GM12878 (cell line): ENCODE results near the gene CLUH. TPM values are rescaled to one million over a fixed set of nuclear protein-coding genes. Genes with fewer than 3 reads are reported as not detected.
A peak's percentile ranks its signal among the peaks of the same experiment; 100 is the strongest.

Experiments
- ATAC-seq: fragments of 200-7000 bp; cut with Tn5 transposase; 3 replicates; pipeline ENCODE4 v1.9.1; 2020; ENCODE audit warnings: mild to moderate bottlenecking, moderate library complexity
- BruUV-seq: library from RNA; stranded (reverse); fragments of 400-500 nt; replicated peaks from 2 replicates; lab custom pipeline; 2021; lab: Mats Ljungman, UMichigan
- CTCF ChIA-PET: fragments of 300-600 bp; sonication (Branson Sonifier 250); formaldehyde crosslinking; extraction: SDS; loops from one replicate; lab custom pipeline; 2021; ENCODE audit warnings: inconsistent platforms; lab: Yijun Ruan, JAX
- POLR2A ChIA-PET: fragments of 350-600 bp; formaldehyde crosslinking; extraction: SDS; loops from one replicate; lab custom pipeline; 2021; ENCODE audit warnings: inconsistent platforms; lab: Charles Lee
- RAD21 ChIA-PET: fragments of 300-600 bp; sonication (Branson Sonifier 250); formaldehyde crosslinking; loops from one replicate; lab custom pipeline; 2023; ENCODE audit warnings: antibody characterized with exemption; ENCODE audit not compliant: unreplicated experiment; lab: Charles Lee
- SMC1A ChIA-PET: fragments of 300-600 bp; sonication (Branson Sonifier 250); formaldehyde crosslinking; loops from one replicate; lab custom pipeline; 2023; ENCODE audit not compliant: unreplicated experiment, uncharacterized antibody; lab: Charles Lee
- DNase-seq: peaks from one replicate; pipeline ENCODE4 v3.0.0-alpha.2; 2011; ENCODE audit warnings: low read depth, low spot score
- FAIRE-seq: peaks from 3 replicates; lab custom pipeline; 2011; peaks lifted over from hg19 to GRCh38; lab: Jason Lieb, UNC
- H2AFZ ChIP-seq: 2 replicates; pipeline ENCODE4 v1.6.0; 2011; ENCODE audit warnings: low read depth, low read length, control low read depth; ENCODE audit not compliant: control insufficient read depth
- H3K27ac ChIP-seq: 2 replicates; pipeline ENCODE4 v1.5.1; 2011; ENCODE audit warnings: control low read depth; ENCODE audit not compliant: control insufficient read depth, insufficient read depth
- H3K27me3 ChIP-seq, 2 experiments: replicated peaks in 1 of 2; 2 replicates each; pipeline versions ENCODE4 v1.6.0 to v1.6.1; 2011; ENCODE audit warnings: low read length in 1 of 2; ENCODE audit not compliant: control insufficient read depth in 2 of 2, insufficient read depth in 2 of 2
- H3K36me3 ChIP-seq, 2 experiments: 2 replicates each; pipeline ENCODE4 v1.5.1; 2011; ENCODE audit warnings: low read length in 1 of 2; ENCODE audit not compliant: control insufficient read depth in 2 of 2, insufficient read depth in 2 of 2
- H3K4me1 ChIP-seq: 2 replicates; pipeline ENCODE4 v1.6.1; 2011; ENCODE audit warnings: mild to moderate bottlenecking, low read length, moderate library complexity, mixed read lengths; ENCODE audit not compliant: control insufficient read depth, insufficient read depth
- H3K4me2 ChIP-seq: 2 replicates; pipeline ENCODE4 v1.6.0; 2011; ENCODE audit warnings: control low read depth; ENCODE audit not compliant: control insufficient read depth, insufficient read depth
- H3K4me3 ChIP-seq: fragments of 200-600 bp; sonication (generic); 2 replicates; pipeline ENCODE4 v1.5.1; 2016
- H3K79me2 ChIP-seq: 2 replicates; pipeline ENCODE4 v1.6.0; 2011; ENCODE audit warnings: low read length; ENCODE audit not compliant: control insufficient read depth, insufficient read depth
- H3K9ac ChIP-seq: 2 replicates; pipeline ENCODE4 v1.8.0; 2011; ENCODE audit warnings: low read length, control low read depth, mixed read lengths; ENCODE audit not compliant: control insufficient read depth, insufficient read depth
- H3K9me3 ChIP-seq: replicated peaks from 3 replicates; pipeline ENCODE4 v1.5.1; 2011; ENCODE audit warnings: mild to moderate bottlenecking, low read length; ENCODE audit not compliant: control insufficient read depth, insufficient read depth
- H4K20me1 ChIP-seq: 2 replicates; pipeline ENCODE4 v1.6.0; 2011; ENCODE audit not compliant: control insufficient read depth, insufficient read depth
- EZH2 ChIP-seq: IDR thresholded peaks from 2 replicates; pipeline ENCODE4 v1.6.1; 2012; ENCODE audit warnings: low read depth, mild to moderate bottlenecking, control low read depth, inconsistent platforms, low read length, borderline replicate concordance; ENCODE audit not compliant: control insufficient read depth
- KAT2A ChIP-seq: conservative IDR thresholded peaks from 2 replicates; pipeline ENCODE4 v1.6.1; 2011; ENCODE audit warnings: low read depth, low read length; ENCODE audit not compliant: control insufficient read depth
- LARP7 ChIP-seq: fragments of 450-650 bp; IDR thresholded peaks from 2 replicates; pipeline ENCODE4 v1.6.1; 2017; ENCODE audit warnings: mild to moderate bottlenecking
- MTA2 ChIP-seq: fragments of 450-650 bp; IDR thresholded peaks from 2 replicates; pipeline ENCODE4 v1.6.1; 2016; ENCODE audit warnings: low read depth, mild to moderate bottlenecking, moderate library complexity
- NFXL1 ChIP-seq: fragments of 450-650 bp; IDR thresholded peaks from 2 replicates; pipeline ENCODE4 v1.6.1; 2017; ENCODE audit warnings: antibody characterized with exemption, mild to moderate bottlenecking, borderline replicate concordance
- PML ChIP-seq: IDR thresholded peaks from 2 replicates; pipeline ENCODE4 v1.6.1; 2012; ENCODE audit warnings: low read length, inconsistent platforms
- RCOR1 ChIP-seq: conservative IDR thresholded peaks from 2 replicates; pipeline ENCODE4 v1.6.1; 2012; ENCODE audit warnings: low read depth, low read length, improper control_type of control experiment
- WGBS: methylation state at CpG from one replicate; pipeline ENCODE4 v1.1.6; 2016; ENCODE audit warnings: low lambda C conversion rate; ENCODE audit not compliant: insufficient replicate concordance, insufficient coverage; ENCODE audit errors: missing lambda C conversion rate; 5-methylcytosine and 5-hydroxymethylcytosine counted together
- in situ Hi-C: fragments of 300-500 bp; cut with MboI; formaldehyde crosslinking; loops from 9 replicates; pipeline ENCODE4 v1.14.3; 2018; ENCODE audit warnings: mixed read lengths
- intact Hi-C: fragments of 100-400 bp; cut with micrococcal nuclease; formaldehyde crosslinking; loops from one replicate; pipeline ENCODE4 v1.14.2; 2022; ENCODE audit not compliant: unreplicated experiment
- polyA plus RNA-seq, 11 experiments: library from polyadenylated mRNA; depleted of rRNA in 4 of 11; unstranded in 6 of 11; stranded (reverse) in 5 of 11; fragments of >200 nt; fragmentation: Nextera tagmentation in 4 of 11; fragmentation: Illumina TruSeq in 1 of 11; extraction: Ambion mirVana in 4 of 11; extraction: Trizol in 1 of 11; gene quantifications; 1 replicate in 1 of 11; 2 replicates in 10 of 11; pipeline versions ENCODE4 v1.2.1 to v1.2.3, GENCODE V29; 2011 to 2016; ENCODE audit warnings: inconsistent platforms in 2 of 11, missing spikeins in 2 of 11, low read depth in 1 of 11
- total RNA-seq, 4 experiments: library from RNA; depleted of rRNA in 3 of 4; stranded (reverse); fragments of >200 nt in 3 of 4; fragmentation: Illumina TruSeq in 1 of 4; extraction: Trizol in 1 of 4; gene quantifications; 2 replicates each; pipeline versions ENCODE4 v1.2.1 to v1.2.3, GENCODE V29; 2013 to 2021

Gene CLUH
- total and polyA plus RNA-seq, 10 of the 15 experiments (the other 5 are each of a cell fraction or from before 2014, with no cell fraction given) = 0.11 to 147 (median 60.2) TPM

DNA sequence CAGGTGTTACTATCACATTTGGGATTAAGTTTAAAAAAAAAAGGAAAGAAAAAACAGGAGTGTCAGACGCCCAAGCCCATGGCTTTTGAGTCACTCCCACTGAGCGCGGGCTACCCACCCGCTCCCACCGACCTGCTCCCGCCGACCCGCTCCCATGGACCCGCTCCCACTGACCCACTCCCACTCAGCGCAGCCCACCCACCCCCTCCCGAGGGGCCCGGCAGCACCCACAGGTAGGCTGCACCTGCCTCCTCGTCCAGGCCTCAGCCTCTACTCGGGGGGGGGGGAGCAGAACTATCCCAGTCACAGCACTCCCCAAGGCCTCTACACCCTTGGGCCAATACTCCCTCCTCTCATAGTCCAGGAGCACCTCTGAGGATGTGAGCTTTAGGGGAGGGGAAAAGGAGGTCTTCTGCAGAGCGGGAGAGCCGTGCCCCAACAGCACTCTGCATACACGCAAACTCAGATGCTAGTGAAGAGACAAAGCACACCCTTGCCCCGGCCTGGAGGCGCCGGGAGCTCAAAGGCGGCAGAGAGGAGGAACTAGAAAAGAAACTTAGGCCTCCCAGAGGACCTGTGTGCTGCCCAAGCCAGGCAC, 2.9 kb downstream of the CLUH start:
- no peak for ATAC-seq
- ChIA-PET SMC1A (no interaction called here), RAD21 (interaction anchor here (0.5 kb wide), 1 partner anchor 125 kb away, joined by 3 read pairs; no protein-coding TSS in a partner anchor), CTCF (interaction anchor here (1.8 to 2.2 kb wide), 2 partner anchors 293 to 326 kb away, joined by 7 to 10 read pairs; no protein-coding TSS in a partner anchor), POLR2A (no interaction called here)
- Histone ChIP-seq H2AFZ (no peak overlapping the region; the same call in 1 of the 2 replicates), H3K79me2 (peaks cover 73% of the 10 kb centered on the region), H3K27ac (peak overlapping the region; percentile 68), H3K4me3 (peak overlapping the region; percentile 95), H3K36me3 (peaks cover 0 to 16% of the 10 kb centered on the region in 2 experiments; a peak in 2 of 4 replicates), H3K27me3 (no peaks in the 10 kb centered on the region), H4K20me1 (peaks cover 8% of the 10 kb centered on the region; the same call in 1 of the 2 replicates), H3K9me3 (no peaks in the 10 kb centered on the region), H3K4me1 (peaks cover 20% of the 10 kb centered on the region), H3K9ac (peak overlapping the region; percentile 85), H3K4me2 (peak overlapping the region; percentile 98)
- in situ Hi-C loops (no loop called here), intact Hi-C loops (no loop called here)
- no peak for FAIRE-seq
- peak; percentile 23 for DNase-seq
- WGBS = 39% methylated on average over 17 of the region's 21 CpGs
- no TSS peak for BruUV-seq
- TF ChIP-seq KAT2A (no peak), EZH2 (no peak), RCOR1 (no peak), PML (no peak), LARP7 (no peak), MTA2 (no peak), NFXL1 (no peak)
